Neuronal stem cell (in vitro differentiated cells): ENCODE data around the gene GRIK3.

ENCODE experiments used
- DNase-seq: peaks from one replicate; pipeline ENCODE4 v3.0.0-alpha.2; 2013; ENCODE audit warnings: low spot score
- H2AFZ ChIP-seq: one replicate; pipeline ENCODE4 v1.6.1; 2013; ENCODE audit warnings: mild to moderate bottlenecking, low read length, inconsistent platforms
- H2AK5ac ChIP-seq: 2 replicates; pipeline ENCODE4 v1.6.1; 2013; ENCODE audit warnings: low read depth, mild to moderate bottlenecking, inconsistent platforms, low read length, moderate library complexity, mixed read lengths
- H2BK120ac ChIP-seq: 2 replicates; pipeline ENCODE4 v1.6.1; 2013; ENCODE audit warnings: low read depth, mild to moderate bottlenecking, inconsistent platforms, low read length, moderate library complexity, mixed read lengths
- H2BK12ac ChIP-seq: one replicate; pipeline ENCODE4 v1.6.1; 2013; ENCODE audit warnings: low read length, inconsistent platforms
- H2BK15ac ChIP-seq: 2 replicates; pipeline ENCODE4 v1.6.1; 2013; ENCODE audit warnings: mild to moderate bottlenecking, low read length, inconsistent platforms, mixed read lengths
- H2BK5ac ChIP-seq: one replicate; pipeline ENCODE4 v1.6.1; 2013; ENCODE audit warnings: inconsistent platforms, mild to moderate bottlenecking, low read length, moderate library complexity
- H3K14ac ChIP-seq: one replicate; pipeline ENCODE4 v1.6.1; 2013; ENCODE audit warnings: low read length, inconsistent platforms
- H3K18ac ChIP-seq: 2 replicates; pipeline ENCODE4 v1.6.1; 2013; ENCODE audit warnings: low read length, inconsistent platforms
- H3K23ac ChIP-seq: 2 replicates; pipeline ENCODE4 v1.6.1; 2013; ENCODE audit warnings: low read depth, mild to moderate bottlenecking, mixed read lengths, low read length, inconsistent platforms; ENCODE audit not compliant: poor library complexity
- H3K27ac ChIP-seq: replicated peaks from 3 replicates; pipeline ENCODE4 v1.5.1; 2013; ENCODE audit warnings: low read length, inconsistent platforms
- H3K27me3 ChIP-seq, 3 experiments: 2 replicates each; pipeline ENCODE4 v1.6.1; 2013; ENCODE audit warnings: low read length in 3 of 3, mild to moderate bottlenecking in 2 of 3, inconsistent platforms in 1 of 3, low read depth in 1 of 3, mixed read lengths in 1 of 3, moderate library complexity in 1 of 3; ENCODE audit not compliant: control insufficient read depth in 3 of 3, insufficient read depth in 3 of 3
- H3K36me3 ChIP-seq, 2 donors: replicated peaks in 1 of 2; 2 replicates each; pipeline ENCODE4 v1.6.1; 2013; ENCODE audit warnings: low read length in 2 of 2; ENCODE audit not compliant: control insufficient read depth in 2 of 2, insufficient read depth in 2 of 2
- H3K4ac ChIP-seq: 2 replicates; pipeline ENCODE4 v1.6.1; 2013; ENCODE audit warnings: inconsistent platforms, mild to moderate bottlenecking, low read length, moderate library complexity
- H3K4me1 ChIP-seq, 2 donors: 1 replicate in 1 of 2; 2 replicates in 1 of 2; pipeline ENCODE4 v1.6.1; 2013; ENCODE audit warnings: low read length in 2 of 2, low read depth in 1 of 2; ENCODE audit not compliant: control insufficient read depth in 2 of 2, insufficient read depth in 1 of 2
- H3K4me2 ChIP-seq: one replicate; pipeline ENCODE4 v1.6.1; 2013; ENCODE audit warnings: mild to moderate bottlenecking, low read length, inconsistent platforms; ENCODE audit not compliant: insufficient read depth, poor library complexity, severe bottlenecking
- H3K4me3 ChIP-seq, 2 donors: 2 replicates each; pipeline ENCODE4 v1.5.1; 2013; ENCODE audit warnings: low read length in 2 of 2, mild to moderate bottlenecking in 2 of 2, inconsistent platforms in 1 of 2, moderate library complexity in 1 of 2
- H3K79me1 ChIP-seq: one replicate; pipeline ENCODE4 v1.6.1; 2013; ENCODE audit warnings: low read depth, mild to moderate bottlenecking, inconsistent platforms, low read length, moderate library complexity
- H3K9ac ChIP-seq: one replicate; pipeline ENCODE4 v1.6.1; 2013; ENCODE audit warnings: mild to moderate bottlenecking, low read depth, low read length, inconsistent platforms; ENCODE audit not compliant: poor library complexity
- H3K9me3 ChIP-seq, 2 donors: replicated peaks in 1 of 2; 2 replicates each; pipeline versions ENCODE3 to v1.6.1; 2013; ENCODE audit warnings: low read length in 2 of 2, mild to moderate bottlenecking in 2 of 2, inconsistent platforms in 1 of 2, low read depth in 1 of 2, mixed read lengths in 1 of 2, moderate library complexity in 1 of 2; ENCODE audit not compliant: control insufficient read depth in 2 of 2, insufficient read depth in 1 of 2
- H4K8ac ChIP-seq: one replicate; pipeline ENCODE4 v1.6.1; 2013; ENCODE audit warnings: low read depth, mild to moderate bottlenecking, inconsistent platforms, low read length, moderate library complexity
- H4K91ac ChIP-seq: one replicate; pipeline ENCODE4 v1.6.1; 2013; ENCODE audit warnings: low read length, low read depth, mild to moderate bottlenecking, inconsistent platforms; ENCODE audit not compliant: poor library complexity
- WGBS, 2 donors: extraction: QIAGEN DNeasy Blood & Tissue Kit; methylation state at CpG; one replicate each; pipeline ENCODE4 v1.1.7; 2013; ENCODE audit warnings: missing lambda C conversion rate in 2 of 2, mixed read lengths in 1 of 2; ENCODE audit not compliant: insufficient read length in 2 of 2, insufficient replicate concordance in 1 of 2; ENCODE audit errors: extremely low coverage in 2 of 2; 5-methylcytosine and 5-hydroxymethylcytosine counted together

The GRIK3 gene

GRCh38 chr1:36778740-36779139 lies 255.6 kb downstream of the GRIK3 start:
- Histone ChIP-seq H3K79me1 (no peaks in the 10 kb centered on the region), H3K27ac (no peak overlapping the region), H2BK120ac (no peak overlapping the region), H4K91ac (no peak overlapping the region), H2BK12ac (no peak overlapping the region), H2BK15ac (no peak overlapping the region), H3K9ac (no peak overlapping the region), H2AFZ (no peak overlapping the region), H3K4me2 (no peak overlapping the region), H3K14ac (no peak overlapping the region), H2AK5ac (no peak overlapping the region), H3K18ac (no peak overlapping the region), H4K8ac (no peak overlapping the region), H3K23ac (no peak overlapping the region), H2BK5ac (no peak overlapping the region), H3K27me3 (peaks cover 0 to 31% (median 0%) of the 10 kb centered on the region in 3 experiments), H3K9me3 (no peaks in the 10 kb centered on the region), H3K36me3 (no peaks in the 10 kb centered on the region), H3K4me3 (no peak overlapping the region), H3K4me1 (peaks cover 0 to 1% of the 10 kb centered on the region in 2 donors), H3K4ac (no peak overlapping the region)
- no CpG with 5 or more reads among the region's 5 CpGs for WGBS, 2 donors
- no peak for DNase-seq

- no peak overlapping the region for H3K18ac ChIP-seq
- no peak for DNase-seq
- H3K9ac ChIP-seq, result no peak overlapping the region
- no peak overlapping the region for H2AK5ac ChIP-seq
- H4K91ac ChIP-seq, result no peak overlapping the region
- H2AFZ ChIP-seq, result no peak overlapping the region
- H3K23ac ChIP-seq, result no peak overlapping the region
- no peaks in the 10 kb centered on the region for H3K79me1 ChIP-seq
- H2BK5ac ChIP-seq, result no peak overlapping the region
- no peak overlapping the region for H3K14ac ChIP-seq
- H3K4ac ChIP-seq, result no peak overlapping the region
- no peak overlapping the region for H2BK12ac ChIP-seq
- no peaks in the 10 kb centered on the region for H3K9me3 ChIP-seq
- no peak overlapping the region for H3K4me3 ChIP-seq
- no peak overlapping the region for H3K4me2 ChIP-seq
- peaks cover 0 to 39% (median 0%) of the 10 kb centered on the region in 3 experiments for H3K27me3 ChIP-seq
- no peak overlapping the region for H3K27ac ChIP-seq
- no peak overlapping the region for H2BK15ac ChIP-seq
- peaks cover 0 to 6% of the 10 kb centered on the region in 2 donors for H3K4me1 ChIP-seq
- H2BK120ac ChIP-seq, result no peak overlapping the region
- H4K8ac ChIP-seq, result no peak overlapping the region
- no peaks in the 10 kb centered on the region for H3K36me3 ChIP-seq
- WGBS, 2 donors, result no CpG with 5 or more reads among the region's 10 CpGs
These were observed 257.1 kb downstream of the GRIK3 start for GRCh38 chr1:36776948-36777831.

- H3K79me1 ChIP-seq, result no peaks in the 10 kb centered on the region
- no peak overlapping the region for H3K23ac ChIP-seq
- DNase-seq, result no peak
- no peak overlapping the region for H3K14ac ChIP-seq
- no peaks in the 10 kb centered on the region for H3K36me3 ChIP-seq
- WGBS, 2 donors, result no CpG with 5 or more reads among the region's 3 CpGs
- no peak overlapping the region for H4K8ac ChIP-seq
- no peak overlapping the region for H3K4me2 ChIP-seq
- no peak overlapping the region for H2AK5ac ChIP-seq
- no peak overlapping the region for H2BK15ac ChIP-seq
- no peak overlapping the region for H3K4ac ChIP-seq
- H4K91ac ChIP-seq, result no peak overlapping the region
- no peak overlapping the region for H2BK12ac ChIP-seq
- no peak overlapping the region for H2BK5ac ChIP-seq
- peaks cover 0 to 48% (median 0%) of the 10 kb centered on the region in 3 experiments for H3K27me3 ChIP-seq
- H2AFZ ChIP-seq, result no peak overlapping the region
- no peak overlapping the region for H3K18ac ChIP-seq
- H2BK120ac ChIP-seq, result no peak overlapping the region
- peaks cover 0 to 14% of the 10 kb centered on the region in 2 donors for H3K4me1 ChIP-seq
- H3K9me3 ChIP-seq, result no peaks in the 10 kb centered on the region
- H3K9ac ChIP-seq, result no peak overlapping the region
- H3K27ac ChIP-seq, result no peak overlapping the region
- H3K4me3 ChIP-seq, result no peak overlapping the region
These were observed 258.1 kb downstream of the GRIK3 start for GRCh38 chr1:36776256-36776655.

GRCh38 chr1:36775716-36776115 lies 258.6 kb downstream of the GRIK3 start:
- no peak for DNase-seq
- H2AFZ ChIP-seq, result no peak overlapping the region
- no peak overlapping the region for H2BK120ac ChIP-seq
- no peaks in the 10 kb centered on the region for H3K9me3 ChIP-seq
- H3K18ac ChIP-seq, result peak overlapping the region; percentile 51
- no peak overlapping the region for H2BK5ac ChIP-seq
- no peak overlapping the region for H4K91ac ChIP-seq
- H2BK12ac ChIP-seq, result no peak overlapping the region
- H2AK5ac ChIP-seq, result no peak overlapping the region
- H3K27me3 ChIP-seq, result peaks cover 0 to 53% (median 0%) of the 10 kb centered on the region in 3 experiments
- no peak overlapping the region for H3K9ac ChIP-seq
- H3K36me3 ChIP-seq, result no peaks in the 10 kb centered on the region
- peaks cover 0 to 19% of the 10 kb centered on the region in 2 donors for H3K4me1 ChIP-seq
- H3K14ac ChIP-seq, result no peak overlapping the region
- no peak overlapping the region for H3K27ac ChIP-seq
- H3K79me1 ChIP-seq, result no peaks in the 10 kb centered on the region
- WGBS, 2 donors, result no CpG with 5 or more reads among the region's 2 CpGs
- H3K23ac ChIP-seq, result no peak overlapping the region
- H3K4ac ChIP-seq, result no peak overlapping the region
- H4K8ac ChIP-seq, result no peak overlapping the region
- H3K4me3 ChIP-seq, result no peak overlapping the region
- no peak overlapping the region for H2BK15ac ChIP-seq
- no peak overlapping the region for H3K4me2 ChIP-seq
